MG63 (cell line): Measurements from ENCODE around the gene PCNT. TPM values are rescaled to one million over a fixed set of nuclear protein-coding genes. Genes with fewer than 3 reads are reported as not detected.
"Not testable (repeated sequence)": the region's sequence is repeated elsewhere in the genome, so short reads cannot be mapped to it uniquely, and the experiment has no call there.

Experiments used
- DNase-seq: peaks from one replicate; pipeline ENCODE4 v3.0.0-alpha.2; 2020
- H3K27me3 ChIP-seq: fragments of 250-450 bp; sonication (Bioruptor Pico); 2 replicates; pipeline ENCODE4 v1.5.1; 2020; ENCODE audit warnings: mild to moderate bottlenecking, moderate library complexity
- H3K36me3 ChIP-seq: fragments of 250-450 bp; sonication (Bioruptor Pico); 2 replicates; pipeline ENCODE4 v1.5.1; 2020; ENCODE audit warnings: mild to moderate bottlenecking, moderate library complexity
- H3K4me3 ChIP-seq: fragments of 250-450 bp; sonication (Bioruptor Pico); 2 replicates; pipeline ENCODE4 v1.5.1; 2020; ENCODE audit warnings: mild to moderate bottlenecking, moderate library complexity
- H3K9me3 ChIP-seq: fragments of 250-450 bp; sonication (Bioruptor Pico); 2 replicates; pipeline ENCODE4 v1.5.1; 2020; ENCODE audit warnings: mild to moderate bottlenecking, moderate library complexity
- total RNA-seq: library from RNA; depleted of rRNA; stranded (reverse); fragments of >200 nt; shearing (Covaris generic); gene quantifications from 2 replicates; pipeline ENCODE4 v1.2.3, GENCODE V29; 2014; ENCODE audit warnings: low replicate concordance

PCNT gene
- total RNA-seq, 1 experiment from 2014 or later: 51.7 TPM

- peaks cover 83% of the 10 kb centered on the region for H3K36me3 ChIP-seq
- H3K27me3 ChIP-seq: no peaks in the 10 kb centered on the region
- DNase-seq: no peak
- H3K4me3 ChIP-seq: no peak overlapping the region
- no peaks in the 10 kb centered on the region for H3K9me3 ChIP-seq
Measured at GRCh38 chr21:46429754-46430681, 106.1 kb downstream of the PCNT start.

- Histone ChIP-seq H3K36me3 (peaks cover 83% of the 10 kb centered on the region), H3K27me3 (no peaks in the 10 kb centered on the region)
- DNase-seq: no peak
Measured at GRCh38 chr21:46431448-46431847, 107.5 kb downstream of the PCNT start.

GRCh38 chr21:46431884-46432488, 108.0 kb downstream of the PCNT start:
- no peak for DNase-seq
- Histone ChIP-seq H3K4me3 (no peak overlapping the region), H3K9me3 (no peaks in the 10 kb centered on the region), H3K36me3 (peaks cover 83% of the 10 kb centered on the region), H3K27me3 (no peaks in the 10 kb centered on the region)

More at GRCh38 chr21:46431448-46431847, 107.5 kb downstream of the PCNT start:
- Histone ChIP-seq H3K9me3 (no peaks in the 10 kb centered on the region), H3K4me3 (no peak overlapping the region)

GRCh38 chr21:46433116-46433515, 109.2 kb downstream of the PCNT start:
- peaks cover 84% of the 10 kb centered on the region for H3K36me3 ChIP-seq
- H3K4me3 ChIP-seq, H3K27me3 ChIP-seq, DNase-seq, H3K9me3 ChIP-seq: not testable (repeated sequence)

- no peak for DNase-seq
- Histone ChIP-seq H3K9me3 (no peaks in the 10 kb centered on the region), H3K36me3 (peaks cover 92% of the 10 kb centered on the region), H3K27me3 (no peaks in the 10 kb centered on the region), H3K4me3 (no peak overlapping the region)
Measured at GRCh38 chr21:46434322-46434958, 110.5 kb downstream of the PCNT start.

- H3K36me3 ChIP-seq: peaks cover 94% of the 10 kb centered on the region
- no peak for DNase-seq
- H3K27me3 ChIP-seq: no peaks in the 10 kb centered on the region
- no peaks in the 10 kb centered on the region for H3K9me3 ChIP-seq
- H3K4me3 ChIP-seq: no peak overlapping the region
Measured at GRCh38 chr21:46435786-46436227, 111.9 kb downstream of the PCNT start.

- Histone ChIP-seq H3K4me3 (no peak overlapping the region), H3K36me3 (peaks cover 95% of the 10 kb centered on the region), H3K27me3 (no peaks in the 10 kb centered on the region), H3K9me3 (no peaks in the 10 kb centered on the region)
- DNase-seq: no peak
Measured at GRCh38 chr21:46436621-46437020, 112.7 kb downstream of the PCNT start.

- no peak for DNase-seq
- H3K36me3 ChIP-seq: peaks cover 95% of the 10 kb centered on the region
- no peaks in the 10 kb centered on the region for H3K9me3 ChIP-seq
- no peaks in the 10 kb centered on the region for H3K27me3 ChIP-seq
- H3K4me3 ChIP-seq: no peak overlapping the region
Measured at GRCh38 chr21:46437096-46437498, 113.1 kb downstream of the PCNT start.

- H3K9me3 ChIP-seq: no peaks in the 10 kb centered on the region
- H3K27me3 ChIP-seq: no peaks in the 10 kb centered on the region
- no peak overlapping the region for H3K4me3 ChIP-seq
- H3K36me3 ChIP-seq: peaks cover 95% of the 10 kb centered on the region
- DNase-seq: no peak
Measured at GRCh38 chr21:46437511-46437910, 113.6 kb downstream of the PCNT start.

GRCh38 chr21:46438241-46438640, 114.3 kb downstream of the PCNT start:
- Histone ChIP-seq H3K4me3 (no peak overlapping the region), H3K9me3 (no peaks in the 10 kb centered on the region), H3K36me3 (peaks cover 95% of the 10 kb centered on the region), H3K27me3 (no peaks in the 10 kb centered on the region)
- no peak for DNase-seq

- Histone ChIP-seq H3K4me3 (no peak overlapping the region), H3K36me3 (peaks cover 93% of the 10 kb centered on the region), H3K27me3 (no peaks in the 10 kb centered on the region), H3K9me3 (no peaks in the 10 kb centered on the region)
- no peak for DNase-seq
Measured at GRCh38 chr21:46439906-46440305, 116.0 kb downstream of the PCNT start.

GRCh38 chr21:46441331-46441730, 117.4 kb downstream of the PCNT start:
- H3K27me3 ChIP-seq: no peaks in the 10 kb centered on the region

GRCh38 chr21:46441961-46442498, 118.1 kb downstream of the PCNT start:
- Histone ChIP-seq H3K36me3 (peaks cover 86% of the 10 kb centered on the region), H3K4me3 (no peak overlapping the region)

More at GRCh38 chr21:46441331-46441730, 117.4 kb downstream of the PCNT start:
- Histone ChIP-seq H3K36me3 (peaks cover 87% of the 10 kb centered on the region), H3K4me3 (no peak overlapping the region), H3K9me3 (no peaks in the 10 kb centered on the region)
- no peak for DNase-seq

GRCh38 chr21:46442938-46443337, 119.0 kb downstream of the PCNT start:
- Histone ChIP-seq H3K9me3 (no peaks in the 10 kb centered on the region), H3K4me3 (no peak overlapping the region), H3K27me3 (no peaks in the 10 kb centered on the region), H3K36me3 (peaks cover 85% of the 10 kb centered on the region)
- no peak for DNase-seq

More at GRCh38 chr21:46441961-46442498, 118.1 kb downstream of the PCNT start:
- H3K27me3 ChIP-seq: no peaks in the 10 kb centered on the region
- no peaks in the 10 kb centered on the region for H3K9me3 ChIP-seq
- no peak for DNase-seq

- Histone ChIP-seq H3K27me3 (no peaks in the 10 kb centered on the region), H3K4me3 (no peak overlapping the region), H3K36me3 (peaks cover 84% of the 10 kb centered on the region), H3K9me3 (peaks cover 8% of the 10 kb centered on the region; the same call in 1 of the 2 replicates)
- no peak for DNase-seq
Measured at GRCh38 chr21:46443910-46444309, 120.0 kb downstream of the PCNT start.

GRCh38 chr21:46448108-46448507, 124.2 kb downstream of the PCNT start:
- no peak overlapping the region for H3K4me3 ChIP-seq
- peaks cover 11% of the 10 kb centered on the region; the same call in 1 of the 2 replicates for H3K9me3 ChIP-seq
- peaks cover 56% of the 10 kb centered on the region for H3K36me3 ChIP-seq
- no peak for DNase-seq
- no peaks in the 10 kb centered on the region for H3K27me3 ChIP-seq

GRCh38 chr21:46448855-46449254, 124.9 kb downstream of the PCNT start:
- not testable (repeated sequence) for H3K4me3 ChIP-seq, DNase-seq, H3K27me3 ChIP-seq
- Histone ChIP-seq H3K9me3 (peaks cover 11% of the 10 kb centered on the region; the same call in 1 of the 2 replicates), H3K36me3 (peaks cover 49% of the 10 kb centered on the region)
